GM20000 (cell line): Measurements from ENCODE around the gene SLC6A12.

Experiments used
- DNase-seq: peaks from one replicate; pipeline ENCODE4 v3.0.0; 2012; ENCODE audit warnings: low spot score
- TF ChIP-seq, protein P1 (sequence below): IDR thresholded peaks from 2 replicates; pipeline ENCODE4 v1.5.1; 2012; ENCODE audit warnings: mild to moderate bottlenecking, control low read depth; ENCODE audit errors: extremely low read depth, missing control alignments

The SLC6A12 gene

DNA sequence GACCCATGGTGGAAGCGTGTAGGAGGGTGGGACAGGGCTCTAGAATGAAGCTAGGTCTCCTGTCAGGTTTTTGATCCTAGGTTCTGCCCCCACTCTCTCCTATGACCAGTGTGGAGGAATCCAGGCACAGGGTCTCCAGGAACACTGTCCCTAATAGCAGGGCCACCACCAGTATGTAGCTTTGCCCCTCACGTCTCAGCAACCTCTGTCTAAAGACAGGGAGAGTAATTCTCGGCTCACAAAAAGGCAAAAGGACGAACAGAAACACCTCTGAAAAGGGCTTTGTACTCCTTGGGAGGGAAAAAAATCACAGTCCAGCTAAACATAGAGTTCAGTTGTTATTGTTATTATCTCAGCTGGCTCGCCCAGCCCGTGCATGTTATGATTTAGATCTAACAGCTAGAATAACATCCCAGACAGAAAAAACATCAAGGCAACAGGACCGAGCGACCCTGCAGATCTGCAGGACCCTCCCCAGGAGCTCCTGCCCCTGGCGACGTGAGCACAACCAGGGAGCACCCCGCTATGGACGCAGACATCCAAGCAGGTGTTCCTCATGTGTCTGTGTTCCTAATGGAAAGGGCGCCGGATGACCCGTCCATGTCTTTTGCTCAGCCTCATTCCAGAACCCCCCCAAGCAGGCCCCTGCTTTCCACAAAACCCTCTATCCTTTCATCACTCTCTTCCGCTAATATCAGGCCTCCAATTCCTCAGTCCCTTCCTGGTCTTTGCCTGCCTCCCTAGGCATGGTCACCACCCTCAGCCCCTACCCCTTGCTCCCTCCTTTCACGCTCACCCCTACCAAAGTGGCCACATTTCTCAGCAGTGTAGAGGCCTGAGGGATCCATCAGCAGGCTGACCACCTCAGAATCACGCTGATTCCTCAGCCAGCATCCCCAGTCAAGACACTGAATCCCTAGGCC is 14.2 kb upstream of the SLC6A12 start:
- TF ChIP-seq, protein P1, sequence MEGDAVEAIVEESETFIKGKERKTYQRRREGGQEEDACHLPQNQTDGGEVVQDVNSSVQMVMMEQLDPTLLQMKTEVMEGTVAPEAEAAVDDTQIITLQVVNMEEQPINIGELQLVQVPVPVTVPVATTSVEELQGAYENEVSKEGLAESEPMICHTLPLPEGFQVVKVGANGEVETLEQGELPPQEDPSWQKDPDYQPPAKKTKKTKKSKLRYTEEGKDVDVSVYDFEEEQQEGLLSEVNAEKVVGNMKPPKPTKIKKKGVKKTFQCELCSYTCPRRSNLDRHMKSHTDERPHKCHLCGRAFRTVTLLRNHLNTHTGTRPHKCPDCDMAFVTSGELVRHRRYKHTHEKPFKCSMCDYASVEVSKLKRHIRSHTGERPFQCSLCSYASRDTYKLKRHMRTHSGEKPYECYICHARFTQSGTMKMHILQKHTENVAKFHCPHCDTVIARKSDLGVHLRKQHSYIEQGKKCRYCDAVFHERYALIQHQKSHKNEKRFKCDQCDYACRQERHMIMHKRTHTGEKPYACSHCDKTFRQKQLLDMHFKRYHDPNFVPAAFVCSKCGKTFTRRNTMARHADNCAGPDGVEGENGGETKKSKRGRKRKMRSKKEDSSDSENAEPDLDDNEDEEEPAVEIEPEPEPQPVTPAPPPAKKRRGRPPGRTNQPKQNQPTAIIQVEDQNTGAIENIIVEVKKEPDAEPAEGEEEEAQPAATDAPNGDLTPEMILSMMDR = no peak
- DNase-seq = no peak

DNA sequence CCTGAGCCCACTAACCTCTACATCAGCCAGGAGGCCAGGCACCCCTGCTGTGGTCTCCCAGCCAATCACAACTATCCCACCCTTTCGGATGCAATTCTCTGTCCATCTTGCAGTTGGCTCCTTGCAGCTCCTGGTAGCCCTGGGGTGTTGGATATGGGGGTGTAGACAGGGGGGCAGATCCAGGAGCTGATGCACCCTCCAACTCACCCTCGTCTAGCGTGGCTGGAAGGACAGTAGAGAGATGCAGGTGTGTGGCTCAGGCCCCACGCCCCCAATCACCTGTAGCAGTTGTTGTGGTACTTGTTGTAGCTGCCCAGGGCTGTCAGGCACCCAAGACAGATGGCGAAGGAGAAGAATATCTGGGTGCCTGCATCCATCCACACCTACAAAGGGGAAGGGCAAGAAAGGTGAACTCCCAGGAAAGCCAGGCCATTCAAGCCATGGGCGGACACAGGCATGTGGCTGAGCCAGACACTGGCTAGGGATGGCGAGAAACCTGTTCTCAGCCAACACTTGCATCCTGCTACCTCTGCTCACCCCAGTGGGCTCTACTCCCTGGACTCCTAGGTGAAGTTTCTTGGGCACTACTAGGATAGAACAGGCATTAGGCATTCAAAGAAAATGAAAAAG is 13.4 kb upstream of the SLC6A12 start:
- TF ChIP-seq, protein P1 = no peak
- no peak for DNase-seq

DNA sequence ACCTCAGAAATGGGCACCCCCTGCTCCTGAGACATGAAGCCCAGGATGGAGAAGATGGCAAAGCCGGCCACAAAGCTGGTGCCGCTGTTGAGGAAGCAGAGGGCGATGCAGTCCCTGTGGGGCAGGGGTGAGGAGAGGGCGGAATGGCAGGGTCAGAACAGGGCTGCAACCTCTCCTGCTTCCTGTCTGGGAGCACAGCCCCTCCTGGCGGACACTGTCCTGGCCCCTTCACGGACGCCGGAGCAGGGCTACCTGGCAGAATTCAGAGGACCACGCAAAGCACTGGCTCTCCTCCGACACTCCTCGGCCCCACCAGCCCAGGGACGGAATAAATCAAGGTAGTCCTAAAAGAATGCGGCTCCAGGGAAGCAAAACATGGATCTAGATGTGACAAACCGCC is 12.4 kb upstream of the SLC6A12 start:
- no peak for DNase-seq

DNA sequence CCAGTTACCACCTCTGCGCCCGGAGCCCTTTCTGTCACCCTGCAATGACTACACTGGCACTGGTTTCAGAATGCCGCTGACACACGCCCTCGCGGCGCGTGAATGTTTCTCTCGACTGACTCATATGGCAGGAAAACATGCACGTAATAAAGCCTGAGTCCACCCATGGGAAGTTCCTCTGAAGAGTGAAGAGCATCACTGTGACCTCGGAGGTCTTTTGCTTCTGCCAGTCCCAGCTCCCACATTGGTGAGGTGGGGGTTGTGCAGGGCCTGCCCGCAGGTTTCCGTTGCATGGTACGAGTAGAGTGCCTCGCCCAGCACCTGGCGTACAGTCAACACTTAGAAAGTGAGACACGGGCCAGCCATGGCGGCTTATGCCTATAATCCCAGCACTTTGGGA is 11.1 kb upstream of the SLC6A12 start:
- TF ChIP-seq, protein P1 = no peak
- no peak for DNase-seq

More for the DNA sequence above, 12.4 kb upstream of the SLC6A12 start:
- TF ChIP-seq, protein P1 = no peak

DNA sequence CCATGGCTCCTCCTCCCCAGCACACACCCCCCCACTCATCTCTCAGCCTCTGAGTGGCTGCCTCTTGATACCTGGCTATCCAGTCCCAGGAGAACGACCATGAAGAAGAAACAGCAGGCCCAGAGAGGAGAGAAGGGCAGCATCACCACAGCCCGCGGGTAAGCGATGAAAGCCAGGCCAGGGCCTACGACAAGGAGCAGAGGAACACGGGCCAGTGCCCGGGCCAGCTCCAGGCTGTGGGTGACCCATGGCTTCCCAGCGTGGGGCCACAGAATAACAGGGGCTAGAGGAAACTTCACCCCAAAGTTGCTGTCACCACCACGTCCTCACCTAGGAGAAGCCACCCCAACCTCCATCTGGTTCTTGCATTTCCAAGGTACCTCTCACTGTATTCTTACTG is 10.4 kb upstream of the SLC6A12 start:
- TF ChIP-seq, protein P1 = no peak
- no peak for DNase-seq

DNA sequence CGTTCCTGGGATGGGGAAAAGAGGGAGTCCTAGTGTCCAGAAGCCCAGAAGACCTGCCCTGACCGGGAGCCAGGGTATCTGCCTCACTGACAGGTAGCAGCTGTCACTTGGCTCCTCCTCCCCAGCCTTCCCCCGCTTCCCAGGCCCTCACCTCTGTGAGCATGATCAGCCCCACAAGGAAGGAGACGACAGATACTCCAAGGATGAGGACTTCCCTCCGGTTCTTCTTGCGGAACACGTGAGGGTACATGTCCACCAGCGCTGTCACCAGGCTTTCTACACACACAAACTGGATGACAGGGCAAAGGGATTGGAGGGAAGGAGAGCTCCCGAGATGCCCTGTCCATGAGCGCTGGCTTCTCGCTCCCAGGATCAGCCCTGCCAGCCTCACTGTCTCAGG is 9.9 kb upstream of the SLC6A12 start:
- TF ChIP-seq, protein P1 = no peak
- DNase-seq = no peak

DNA sequence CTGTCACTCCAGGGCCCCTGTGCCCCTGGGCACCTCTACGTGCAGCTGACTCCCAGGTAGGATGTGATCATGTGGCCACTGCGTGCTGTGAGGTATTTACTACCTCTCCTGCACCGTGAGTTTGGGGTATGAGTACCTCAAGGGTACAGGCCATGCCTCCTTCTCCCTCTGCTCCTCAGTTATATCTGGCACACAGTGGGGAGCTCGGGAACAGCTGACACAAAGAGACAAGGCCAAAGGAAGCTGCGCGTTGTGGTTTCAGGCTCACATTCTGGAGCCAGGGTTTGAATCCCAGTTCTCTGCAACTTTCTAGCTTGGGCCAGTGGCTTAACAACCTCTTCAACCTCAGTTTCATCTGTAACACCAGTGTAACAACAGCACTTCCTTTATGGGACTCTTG is 7.8 kb upstream of the SLC6A12 start:
- DNase-seq = no peak
- TF ChIP-seq, protein P1 = no peak
